Measurements from ENCODE around the gene AFF4. TPM values are rescaled to one million over a fixed set of nuclear protein-coding genes. Genes with fewer than 3 reads are reported as not detected.
"Not testable (repeated sequence)": the region's sequence is repeated elsewhere in the genome, so short reads cannot be mapped to it uniquely, and the experiment has no call there.

AFF4 gene
- polyA plus RNA-seq, 1 donor, result 49.1 TPM

GRCh38 chr5:132953710-132954109 is 9.7 kb downstream of the AFF4 start:
- H3K27me3 ChIP-seq (ENCODE audit: control insufficient read depth, insufficient read depth, low read length), result no peaks in the 10 kb centered on the region
- no peak overlapping the region for H3K27ac ChIP-seq (ENCODE audit: low read length)
- 50% methylated on average over 1 of the region's 6 CpGs for WGBS (ENCODE audit: insufficient coverage, low lambda C conversion rate)
- H3K4me3 ChIP-seq (ENCODE audit: low read length), result no peak overlapping the region
- DNase-seq, result no peak
- no peaks in the 10 kb centered on the region for H3K4me1 ChIP-seq (ENCODE audit: control insufficient read depth, insufficient read depth, low read length)
- H3K36me3 ChIP-seq (ENCODE audit: control insufficient read depth, insufficient read depth, low read length), result peaks cover 17% of the 10 kb centered on the region
- peaks cover 9% of the 10 kb centered on the region for H3K9me3 ChIP-seq (ENCODE audit: control insufficient read depth, low read depth, low read length)

GRCh38 chr5:132952829-132953228 is 10.6 kb downstream of the AFF4 start:
- H3K36me3 ChIP-seq (ENCODE audit: control insufficient read depth, insufficient read depth, low read length), result peaks cover 17% of the 10 kb centered on the region
- no peaks in the 10 kb centered on the region for H3K4me1 ChIP-seq (ENCODE audit: control insufficient read depth, insufficient read depth, low read length)
- DNase-seq, result no peak
- H3K4me3 ChIP-seq (ENCODE audit: low read length), result no peak overlapping the region
- no peak overlapping the region for H3K27ac ChIP-seq (ENCODE audit: low read length)
- WGBS (ENCODE audit: insufficient coverage, low lambda C conversion rate), result no CpG with 5 or more reads among the region's 2 CpGs
- H3K27me3 ChIP-seq (ENCODE audit: control insufficient read depth, insufficient read depth, low read length), result no peaks in the 10 kb centered on the region
- H3K9me3 ChIP-seq (ENCODE audit: control insufficient read depth, low read depth, low read length), result peaks cover 9% of the 10 kb centered on the region

GRCh38 chr5:132951897-132952296 is 11.5 kb downstream of the AFF4 start:
- no peak overlapping the region for H3K4me3 ChIP-seq (ENCODE audit: low read length)
- 100% methylated on average over 2 of the region's 2 CpGs for WGBS (ENCODE audit: insufficient coverage, low lambda C conversion rate)
- no peaks in the 10 kb centered on the region for H3K4me1 ChIP-seq (ENCODE audit: control insufficient read depth, insufficient read depth, low read length)
- no peak for DNase-seq
- no peak overlapping the region for H3K27ac ChIP-seq (ENCODE audit: low read length)
- H3K27me3 ChIP-seq (ENCODE audit: control insufficient read depth, insufficient read depth, low read length), result no peaks in the 10 kb centered on the region
- peaks cover 16% of the 10 kb centered on the region for H3K36me3 ChIP-seq (ENCODE audit: control insufficient read depth, insufficient read depth, low read length)
- H3K9me3 ChIP-seq (ENCODE audit: control insufficient read depth, low read depth, low read length), result peaks cover 9% of the 10 kb centered on the region

- H3K9me3 ChIP-seq (ENCODE audit: control insufficient read depth, low read depth, low read length), result peaks cover 3% of the 10 kb centered on the region
- WGBS (ENCODE audit: insufficient coverage, low lambda C conversion rate), result no CpG with 5 or more reads among the region's 2 CpGs
- H3K4me1 ChIP-seq (ENCODE audit: control insufficient read depth, insufficient read depth, low read length), result no peaks in the 10 kb centered on the region
- no peak overlapping the region for H3K27ac ChIP-seq (ENCODE audit: low read length)
- no peak overlapping the region for H3K4me3 ChIP-seq (ENCODE audit: low read length)
- H3K36me3 ChIP-seq (ENCODE audit: control insufficient read depth, insufficient read depth, low read length), result peaks cover 6% of the 10 kb centered on the region
- no peaks in the 10 kb centered on the region for H3K27me3 ChIP-seq (ENCODE audit: control insufficient read depth, insufficient read depth, low read length)
- DNase-seq, result no peak
These were observed 14.3 kb downstream of the AFF4 start for GRCh38 chr5:132949136-132949535.

GRCh38 chr5:132947671-132948070 is 15.8 kb downstream of the AFF4 start:
- WGBS (ENCODE audit: insufficient coverage, low lambda C conversion rate), result 50% methylated on average over 1 of the region's 2 CpGs
- Histone ChIP-seq H3K4me3 (ENCODE audit: low read length) (no peak overlapping the region), H3K9me3 (ENCODE audit: control insufficient read depth, low read depth, low read length) (peaks cover 3% of the 10 kb centered on the region), H3K36me3 (ENCODE audit: control insufficient read depth, insufficient read depth, low read length) (peaks cover 8% of the 10 kb centered on the region), H3K27ac (ENCODE audit: low read length) (peak overlapping the region; percentile 19), H3K4me1 (ENCODE audit: control insufficient read depth, insufficient read depth, low read length) (no peaks in the 10 kb centered on the region), H3K27me3 (ENCODE audit: control insufficient read depth, insufficient read depth, low read length) (no peaks in the 10 kb centered on the region)
- DNase-seq, result peak in 1 of 2 donors; percentile 63

GRCh38 chr5:132945315-132945714 is 18.1 kb downstream of the AFF4 start:
- not testable (repeated sequence) for DNase-seq; H3K9me3 ChIP-seq (ENCODE audit: control insufficient read depth, low read depth, low read length); H3K27ac ChIP-seq (ENCODE audit: low read length); H3K4me1 ChIP-seq (ENCODE audit: control insufficient read depth, insufficient read depth, low read length); H3K27me3 ChIP-seq (ENCODE audit: control insufficient read depth, insufficient read depth, low read length); H3K4me3 ChIP-seq (ENCODE audit: low read length)
- peaks cover 13% of the 10 kb centered on the region for H3K36me3 ChIP-seq (ENCODE audit: control insufficient read depth, insufficient read depth, low read length)
- WGBS (ENCODE audit: insufficient coverage, low lambda C conversion rate), result no CpG with 5 or more reads among the region's 4 CpGs

GRCh38 chr5:132943362-132944022 is 19.9 kb downstream of the AFF4 start:
- H3K4me3 ChIP-seq (ENCODE audit: low read length), result no peak overlapping the region
- no peak overlapping the region for H3K27ac ChIP-seq (ENCODE audit: low read length)
- H3K4me1 ChIP-seq (ENCODE audit: control insufficient read depth, insufficient read depth, low read length), result no peaks in the 10 kb centered on the region
- no peaks in the 10 kb centered on the region for H3K9me3 ChIP-seq (ENCODE audit: control insufficient read depth, low read depth, low read length)
- no CpG with 5 or more reads among the region's 3 CpGs for WGBS (ENCODE audit: insufficient coverage, low lambda C conversion rate)
- H3K36me3 ChIP-seq (ENCODE audit: control insufficient read depth, insufficient read depth, low read length), result peaks cover 13% of the 10 kb centered on the region
- H3K27me3 ChIP-seq (ENCODE audit: control insufficient read depth, insufficient read depth, low read length), result no peaks in the 10 kb centered on the region
- DNase-seq, result no peak

- H3K27me3 ChIP-seq (ENCODE audit: control insufficient read depth, insufficient read depth, low read length), result no peaks in the 10 kb centered on the region
- H3K27ac ChIP-seq (ENCODE audit: low read length), result no peak overlapping the region
- no peaks in the 10 kb centered on the region for H3K4me1 ChIP-seq (ENCODE audit: control insufficient read depth, insufficient read depth, low read length)
- DNase-seq, result no peak
- H3K4me3 ChIP-seq (ENCODE audit: low read length), result no peak overlapping the region
- no peaks in the 10 kb centered on the region for H3K9me3 ChIP-seq (ENCODE audit: control insufficient read depth, low read depth, low read length)
- H3K36me3 ChIP-seq (ENCODE audit: control insufficient read depth, insufficient read depth, low read length), result peaks cover 15% of the 10 kb centered on the region
- no CpG with 5 or more reads among the region's 5 CpGs for WGBS (ENCODE audit: insufficient coverage, low lambda C conversion rate)
These were observed 22.1 kb downstream of the AFF4 start for GRCh38 chr5:132941331-132941730.

GRCh38 chr5:132928062-132928407 is 35.4 kb downstream of the AFF4 start:
- DNase-seq, result no peak
- H3K36me3 ChIP-seq (ENCODE audit: control insufficient read depth, insufficient read depth, low read length), result peaks cover 51% of the 10 kb centered on the region
- H3K4me1 ChIP-seq (ENCODE audit: control insufficient read depth, insufficient read depth, low read length), result no peaks in the 10 kb centered on the region
- H3K27ac ChIP-seq (ENCODE audit: low read length), result no peak overlapping the region
- no peak overlapping the region for H3K4me3 ChIP-seq (ENCODE audit: low read length)
- 83% methylated on average over 1 of the region's 2 CpGs for WGBS (ENCODE audit: insufficient coverage, low lambda C conversion rate)
- H3K9me3 ChIP-seq (ENCODE audit: control insufficient read depth, low read depth, low read length), result no peaks in the 10 kb centered on the region
- H3K27me3 ChIP-seq (ENCODE audit: control insufficient read depth, insufficient read depth, low read length), result no peaks in the 10 kb centered on the region

- H3K4me3 ChIP-seq (ENCODE audit: low read length), result no peak overlapping the region
- no peaks in the 10 kb centered on the region for H3K27me3 ChIP-seq (ENCODE audit: control insufficient read depth, insufficient read depth, low read length)
- H3K27ac ChIP-seq (ENCODE audit: low read length), result no peak overlapping the region
- H3K9me3 ChIP-seq (ENCODE audit: control insufficient read depth, low read depth, low read length), result no peaks in the 10 kb centered on the region
- peak in 1 of 2 donors; percentile 27 for DNase-seq
- peaks cover 48% of the 10 kb centered on the region for H3K36me3 ChIP-seq (ENCODE audit: control insufficient read depth, insufficient read depth, low read length)
- no peaks in the 10 kb centered on the region for H3K4me1 ChIP-seq (ENCODE audit: control insufficient read depth, insufficient read depth, low read length)
- WGBS (ENCODE audit: insufficient coverage, low lambda C conversion rate), result 50% methylated on average over 1 of the region's 2 CpGs
These were observed 35.9 kb downstream of the AFF4 start for GRCh38 chr5:132927355-132928061.

GRCh38 chr5:132926437-132926836 is 37.0 kb downstream of the AFF4 start:
- no peak for DNase-seq
- H3K27ac ChIP-seq (ENCODE audit: low read length), result no peak overlapping the region
- no peaks in the 10 kb centered on the region for H3K27me3 ChIP-seq (ENCODE audit: control insufficient read depth, insufficient read depth, low read length)
- WGBS (ENCODE audit: insufficient coverage, low lambda C conversion rate), result 83% methylated on average over 1 of the region's 4 CpGs
- H3K36me3 ChIP-seq (ENCODE audit: control insufficient read depth, insufficient read depth, low read length), result peaks cover 49% of the 10 kb centered on the region
- H3K4me1 ChIP-seq (ENCODE audit: control insufficient read depth, insufficient read depth, low read length), result no peaks in the 10 kb centered on the region
- H3K9me3 ChIP-seq (ENCODE audit: control insufficient read depth, low read depth, low read length), result no peaks in the 10 kb centered on the region
- no peak overlapping the region for H3K4me3 ChIP-seq (ENCODE audit: low read length)

All from large intestine (tissue), 3 donors.